Activated naive CD8-positive, alpha-beta T cell treated with anti-CD3 and anti-CD28 coated beads, Interleukin-2, amount 50 U/mL, for 24 hours (primary cell): ENCODE data around the gene NPY2R.

Experiments
- ATAC-seq: fragments of 150-1000 bp; cut with Tn5 transposase; one replicate; pipeline ENCODE4 v1.10.0; 2021
- DNase-seq: peaks from one replicate; pipeline ENCODE4 v3.0.0; 2021
- H3K27ac Mint-ChIP-seq: one replicate; pipeline ENCODE4 v1.8.0; 2021; ENCODE audit warnings: mild to moderate bottlenecking, mixed read lengths
- H3K27me3 Mint-ChIP-seq: one replicate; pipeline ENCODE4 v1.8.0; 2021; ENCODE audit warnings: mixed read lengths
- H3K36me3 Mint-ChIP-seq: one replicate; pipeline ENCODE4 v1.8.0; 2021; ENCODE audit warnings: low read depth, mixed read lengths
- H3K4me1 Mint-ChIP-seq: one replicate; pipeline ENCODE4 v1.8.0; 2021; ENCODE audit warnings: mixed read lengths
- H3K4me3 Mint-ChIP-seq: one replicate; pipeline ENCODE4 v1.8.0; 2021; ENCODE audit warnings: mild to moderate bottlenecking, moderate library complexity, mixed read lengths
- H3K9me3 Mint-ChIP-seq: one replicate; pipeline ENCODE4 v1.8.0; 2021; ENCODE audit warnings: mixed read lengths

The NPY2R gene

GRCh38 chr4:155208258-155209054 is at the start of gene NPY2R:
TSS of gene NPY2R (plus strand) at chr4:155208636. CDS start at chr4:155213940, 5,304 bp downstream.
- no peak for ATAC-seq
- H3K27ac Mint-ChIP-seq, result no peak within 1 kb of the TSS
- no peaks in the 10 kb centered on the region for H3K4me1 Mint-ChIP-seq
- no peak for DNase-seq
- peaks cover 42% of the 10 kb centered on the region for H3K27me3 Mint-ChIP-seq
- no peak within 1 kb of the TSS for H3K4me3 Mint-ChIP-seq
- no peaks in the 10 kb centered on the region for H3K36me3 Mint-ChIP-seq
- no peaks in the 10 kb centered on the region for H3K9me3 Mint-ChIP-seq

- no peaks in the 10 kb centered on the region for H3K36me3 Mint-ChIP-seq
- H3K27me3 Mint-ChIP-seq, result no peaks in the 10 kb centered on the region
- ATAC-seq, result no peak
- no peaks in the 10 kb centered on the region for H3K9me3 Mint-ChIP-seq
- no peak overlapping the region for H3K4me3 Mint-ChIP-seq
- no peak for DNase-seq
- H3K4me1 Mint-ChIP-seq, result no peaks in the 10 kb centered on the region
- H3K27ac Mint-ChIP-seq, result no peak overlapping the region
Measured at GRCh38 chr4:155161357-155161756, 47.1 kb upstream of the NPY2R start.

GRCh38 chr4:155164718-155165117 is 43.7 kb upstream of the NPY2R start:
- ATAC-seq (no peak), DNase-seq (no peak)
- H3K4me3 Mint-ChIP-seq, result no peak overlapping the region
- no peak overlapping the region for H3K27ac Mint-ChIP-seq
- H3K36me3 Mint-ChIP-seq, result no peaks in the 10 kb centered on the region
- H3K27me3 Mint-ChIP-seq, result no peaks in the 10 kb centered on the region
- H3K4me1 Mint-ChIP-seq, result no peaks in the 10 kb centered on the region
- H3K9me3 Mint-ChIP-seq, result peaks cover 3% of the 10 kb centered on the region

- Mint-ChIP-seq H3K4me1 (no peaks in the 10 kb centered on the region), H3K27me3 (no peaks in the 10 kb centered on the region), H3K4me3 (no peak overlapping the region), H3K36me3 (no peaks in the 10 kb centered on the region), H3K9me3 (peaks cover 3% of the 10 kb centered on the region), H3K27ac (no peak overlapping the region)
- ATAC-seq (no peak), DNase-seq (no peak)
Measured at GRCh38 chr4:155170569-155170968, 37.9 kb upstream of the NPY2R start.

- H3K27ac Mint-ChIP-seq, result no peak overlapping the region
- H3K4me3 Mint-ChIP-seq, result no peak overlapping the region
- no peaks in the 10 kb centered on the region for H3K36me3 Mint-ChIP-seq
- no peaks in the 10 kb centered on the region for H3K27me3 Mint-ChIP-seq
- H3K9me3 Mint-ChIP-seq, result peaks cover 3% of the 10 kb centered on the region
- ATAC-seq, result no peak
- DNase-seq, result no peak
- H3K4me1 Mint-ChIP-seq, result no peaks in the 10 kb centered on the region
Measured at GRCh38 chr4:155173371-155173770, 35.1 kb upstream of the NPY2R start.

- Mint-ChIP-seq H3K4me3 (no peak overlapping the region), H3K27ac (no peak overlapping the region), H3K4me1 (no peaks in the 10 kb centered on the region), H3K27me3 (no peaks in the 10 kb centered on the region), H3K9me3 (no peaks in the 10 kb centered on the region), H3K36me3 (no peaks in the 10 kb centered on the region)
- DNase-seq (no peak), ATAC-seq (no peak)
Measured at GRCh38 chr4:155174668-155175067, 33.8 kb upstream of the NPY2R start.

- Mint-ChIP-seq H3K36me3 (no peaks in the 10 kb centered on the region), H3K4me1 (no peaks in the 10 kb centered on the region), H3K27ac (no peak overlapping the region), H3K4me3 (no peak overlapping the region), H3K9me3 (no peaks in the 10 kb centered on the region), H3K27me3 (no peaks in the 10 kb centered on the region)
- DNase-seq (no peak), ATAC-seq (no peak)
Measured at GRCh38 chr4:155179216-155179615, 29.2 kb upstream of the NPY2R start.

GRCh38 chr4:155186972-155187371 is 21.5 kb upstream of the NPY2R start:
- Mint-ChIP-seq H3K36me3 (no peaks in the 10 kb centered on the region), H3K4me3 (no peak overlapping the region), H3K27ac (no peak overlapping the region), H3K4me1 (no peaks in the 10 kb centered on the region), H3K27me3 (no peaks in the 10 kb centered on the region), H3K9me3 (no peaks in the 10 kb centered on the region)
- DNase-seq, result no peak
- ATAC-seq, result no peak

GRCh38 chr4:155187989-155188388 is 20.4 kb upstream of the NPY2R start:
- Mint-ChIP-seq H3K27me3 (no peaks in the 10 kb centered on the region), H3K36me3 (no peaks in the 10 kb centered on the region), H3K4me3 (no peak overlapping the region), H3K9me3 (no peaks in the 10 kb centered on the region), H3K27ac (no peak overlapping the region), H3K4me1 (no peaks in the 10 kb centered on the region)
- DNase-seq (no peak), ATAC-seq (no peak)

GRCh38 chr4:155190099-155190498 is 18.3 kb upstream of the NPY2R start:
- Mint-ChIP-seq H3K4me1 (no peaks in the 10 kb centered on the region), H3K27ac (no peak overlapping the region), H3K27me3 (no peaks in the 10 kb centered on the region), H3K36me3 (no peaks in the 10 kb centered on the region), H3K9me3 (no peaks in the 10 kb centered on the region), H3K4me3 (no peak overlapping the region)
- DNase-seq (no peak), ATAC-seq (no peak)

- no peak overlapping the region for H3K27ac Mint-ChIP-seq
- H3K4me1 Mint-ChIP-seq, result no peaks in the 10 kb centered on the region
- H3K36me3 Mint-ChIP-seq, result no peaks in the 10 kb centered on the region
- H3K9me3 Mint-ChIP-seq, result no peaks in the 10 kb centered on the region
- ATAC-seq (no peak), DNase-seq (no peak)
- no peak overlapping the region for H3K4me3 Mint-ChIP-seq
- peaks cover 3% of the 10 kb centered on the region for H3K27me3 Mint-ChIP-seq
Measured at GRCh38 chr4:155197757-155198156, 10.7 kb upstream of the NPY2R start.

- no peaks in the 10 kb centered on the region for H3K9me3 Mint-ChIP-seq
- peaks cover 42% of the 10 kb centered on the region for H3K27me3 Mint-ChIP-seq
- no peaks in the 10 kb centered on the region for H3K4me1 Mint-ChIP-seq
- ATAC-seq (no peak), DNase-seq (no peak)
- no peaks in the 10 kb centered on the region for H3K36me3 Mint-ChIP-seq
- H3K4me3 Mint-ChIP-seq, result no peak overlapping the region
- no peak overlapping the region for H3K27ac Mint-ChIP-seq
Measured at GRCh38 chr4:155207534-155208257, 740 bp upstream of the NPY2R start.

- no peaks in the 10 kb centered on the region for H3K36me3 Mint-ChIP-seq
- no peak for ATAC-seq
Measured at GRCh38 chr4:155220025-155220424, 11.6 kb downstream of the NPY2R start.

GRCh38 chr4:155227131-155227530 is 18.7 kb downstream of the NPY2R start:
- DNase-seq, result no peak
- H3K36me3 Mint-ChIP-seq, result no peaks in the 10 kb centered on the region
- no peaks in the 10 kb centered on the region for H3K9me3 Mint-ChIP-seq
- H3K4me3 Mint-ChIP-seq, result no peak overlapping the region
- no peak for ATAC-seq
- H3K27me3 Mint-ChIP-seq, result no peaks in the 10 kb centered on the region
- H3K27ac Mint-ChIP-seq, result no peak overlapping the region
- no peaks in the 10 kb centered on the region for H3K4me1 Mint-ChIP-seq

More at GRCh38 chr4:155220025-155220424, 11.6 kb downstream of the NPY2R start:
- H3K9me3 Mint-ChIP-seq, result no peaks in the 10 kb centered on the region
- H3K4me1 Mint-ChIP-seq, result no peaks in the 10 kb centered on the region
- H3K4me3 Mint-ChIP-seq, result no peak overlapping the region
- no peak for DNase-seq
- H3K27ac Mint-ChIP-seq, result no peak overlapping the region
- peaks cover 2% of the 10 kb centered on the region for H3K27me3 Mint-ChIP-seq

GRCh38 chr4:155228713-155229112 is 20.3 kb downstream of the NPY2R start:
- no peaks in the 10 kb centered on the region for H3K4me1 Mint-ChIP-seq
- no peak overlapping the region for H3K27ac Mint-ChIP-seq
- no peak for DNase-seq
- H3K9me3 Mint-ChIP-seq, result no peaks in the 10 kb centered on the region
- H3K4me3 Mint-ChIP-seq, result no peak overlapping the region
- H3K36me3 Mint-ChIP-seq, result no peaks in the 10 kb centered on the region
- ATAC-seq, result no peak
- H3K27me3 Mint-ChIP-seq, result no peaks in the 10 kb centered on the region
